Measurements from ENCODE around the gene POU2F1. TPM values are rescaled to one million over a fixed set of nuclear protein-coding genes. Genes with fewer than 3 reads are reported as not detected.

The POU2F1 gene
- total RNA-seq, 6 donors from 2014 or later: 9.1 to 26.8 (median 15.6) TPM

GRCh38 chr1:167232801-167233200 is 12.1 kb downstream of the POU2F1 start:
- no peak overlapping the region for H3K27ac ChIP-seq
- H3K4me1 ChIP-seq: peaks cover 3 to 18% (median 14%) of the 10 kb centered on the region in 4 donors
- no peaks in the 10 kb centered on the region for H3K36me3 ChIP-seq
- 95 to 100% methylated on average over 2 of the region's 2 CpGs for WGBS, 2 donors
- TF ChIP-seq CTCF (IDR thresholded peaks at IDR 0.05): no peak
- TF ChIP-seq EP300 (IDR thresholded peaks at IDR 0.05): no peak
- TF ChIP-seq POLR2A (IDR thresholded peaks at IDR 0.05): no peak
- no peak for TF ChIP-seq POLR2AphosphoS5 (IDR thresholded peaks at IDR 0.05)
- no peak for DNase-seq
- no peak overlapping the region for H3K4me3 ChIP-seq
- ATAC-seq (ENCODE audit: low FRiP score in 2 of 2): no peak
- H3K9me3 ChIP-seq: no peaks in the 10 kb centered on the region
- H3K27me3 ChIP-seq: no peaks in the 10 kb centered on the region

- Histone ChIP-seq H3K4me3 (no peak overlapping the region), H3K36me3 (no peaks in the 10 kb centered on the region), H3K27ac (no peak overlapping the region), H3K4me1 (peaks cover 3 to 14% (median 9%) of the 10 kb centered on the region in 4 donors), H3K9me3 (no peaks in the 10 kb centered on the region), H3K27me3 (no peaks in the 10 kb centered on the region)
- no peak for ATAC-seq (ENCODE audit: low FRiP score in 2 of 2)
- 82 to 86% methylated on average over 1 of the region's 1 CpG for WGBS, 2 donors
- no peak for TF ChIP-seq POLR2AphosphoS5 (IDR thresholded peaks at IDR 0.05)
- TF ChIP-seq POLR2A (IDR thresholded peaks at IDR 0.05): no peak
- no peak for TF ChIP-seq CTCF (IDR thresholded peaks at IDR 0.05)
- no peak for TF ChIP-seq EP300 (IDR thresholded peaks at IDR 0.05)
- no peak for DNase-seq
Measured at GRCh38 chr1:167233373-167233772, 12.7 kb downstream of the POU2F1 start.

- no peak for ATAC-seq (ENCODE audit: low FRiP score in 2 of 2)
- H3K27me3 ChIP-seq: no peaks in the 10 kb centered on the region
- H3K4me3 ChIP-seq: no peak overlapping the region
- no peaks in the 10 kb centered on the region for H3K36me3 ChIP-seq
- 89 to 95% methylated on average over 3 of the region's 3 CpGs for WGBS, 2 donors
- H3K4me1 ChIP-seq: peaks cover 0 to 5% (median 1%) of the 10 kb centered on the region in 4 donors
- TF ChIP-seq POLR2AphosphoS5 (IDR thresholded peaks at IDR 0.05) (no peak), EP300 (IDR thresholded peaks at IDR 0.05) (no peak), POLR2A (IDR thresholded peaks at IDR 0.05) (no peak), CTCF (IDR thresholded peaks at IDR 0.05) (no peak)
- H3K27ac ChIP-seq: no peak overlapping the region
- no peaks in the 10 kb centered on the region for H3K9me3 ChIP-seq
- no peak for DNase-seq
Measured at GRCh38 chr1:167237000-167237399, 16.3 kb downstream of the POU2F1 start.

GRCh38 chr1:167238713-167239112 is 18.0 kb downstream of the POU2F1 start:
- H3K27me3 ChIP-seq: no peaks in the 10 kb centered on the region
- H3K27ac ChIP-seq: no peak overlapping the region
- H3K36me3 ChIP-seq: no peaks in the 10 kb centered on the region
- DNase-seq (no peak), ATAC-seq (ENCODE audit: low FRiP score in 2 of 2) (no peak)
- peaks cover 0 to 5% (median 1%) of the 10 kb centered on the region in 4 donors for H3K4me1 ChIP-seq
- H3K9me3 ChIP-seq: no peaks in the 10 kb centered on the region
- TF ChIP-seq POLR2AphosphoS5 (IDR thresholded peaks at IDR 0.05) (no peak), CTCF (IDR thresholded peaks at IDR 0.05) (no peak), POLR2A (IDR thresholded peaks at IDR 0.05) (no peak), EP300 (IDR thresholded peaks at IDR 0.05) (no peak)
- H3K4me3 ChIP-seq: no peak overlapping the region

GRCh38 chr1:167239257-167239656 is 18.6 kb downstream of the POU2F1 start:
- H3K9me3 ChIP-seq: peaks cover 0 to 3% (median 1%) of the 10 kb centered on the region in 4 donors
- no peak overlapping the region for H3K4me3 ChIP-seq
- 91 to 95% methylated on average over 2 of the region's 2 CpGs for WGBS, 2 donors
- ATAC-seq (ENCODE audit: low FRiP score in 2 of 2) (no peak), DNase-seq (no peak)
- no peaks in the 10 kb centered on the region for H3K27me3 ChIP-seq
- H3K4me1 ChIP-seq: peaks cover 0 to 5% (median 1%) of the 10 kb centered on the region in 4 donors
- no peak for TF ChIP-seq CTCF (IDR thresholded peaks at IDR 0.05)
- no peak for TF ChIP-seq POLR2A (IDR thresholded peaks at IDR 0.05)
- no peaks in the 10 kb centered on the region for H3K36me3 ChIP-seq
- no peak overlapping the region for H3K27ac ChIP-seq

Data from upper lobe of left lung (tissue), 6 donors.